HepG2 (cell line): ENCODE results near the gene PUS3. TPM values are rescaled to one million over a fixed set of nuclear protein-coding genes. Genes with fewer than 3 reads are reported as not detected.

ENCODE experiments used
- ATAC-seq: fragments of 200-7000 bp; cut with Tn5 transposase; 3 replicates; pipeline ENCODE4 v1.9.1; 2020; ENCODE audit warnings: mild to moderate bottlenecking, moderate library complexity
- BruUV-seq: library from RNA; stranded (reverse); fragments of 400-500 nt; replicated peaks from 2 replicates; lab custom pipeline; 2021; lab: Mats Ljungman, UMichigan
- CTCF ChIA-PET: fragments of 300-600 bp; formaldehyde crosslinking; extraction: SDS; loops from one replicate; lab custom pipeline; 2021; ENCODE audit warnings: low total read pairs, inconsistent platforms, low intra/inter-chr PET ratio; lab: Yijun Ruan, JAX
- POLR2A ChIA-PET: fragments of 350-600 bp; sonication (Branson Sonifier 250); formaldehyde crosslinking; loops from one replicate; lab custom pipeline; 2020; ENCODE audit warnings: antibody characterized with exemption, inconsistent platforms; lab: Yijun Ruan, JAX
- DNase-seq: peaks from one replicate; pipeline ENCODE4 v3.0.0-alpha.2; 2015; ENCODE audit warnings: low spot score
- FAIRE-seq: peaks from 3 replicates; lab custom pipeline; 2011; peaks lifted over from hg19 to GRCh38; lab: Jason Lieb, UNC
- H2AFZ ChIP-seq: one replicate; pipeline ENCODE4 v1.6.1; 2011; ENCODE audit warnings: low read length, inconsistent platforms
- H3K27ac ChIP-seq: fragments of 300-600 bp; 3 replicates; pipeline ENCODE4 v1.8.0; 2011; ENCODE audit warnings: mixed run types, mild to moderate bottlenecking, mixed read lengths, low read length, inconsistent platforms; ENCODE audit not compliant: insufficient read depth; ENCODE audit errors: extremely low read length
- H3K27me3 ChIP-seq, 2 experiments: fragments of 200-600 bp in 1 of 2; 2 replicates in 1 of 2; 3 replicates in 1 of 2; pipeline versions ENCODE4 v1.6.0 to v1.8.0; 2011; ENCODE audit warnings: low read length in 2 of 2, mild to moderate bottlenecking in 2 of 2, moderate library complexity in 2 of 2, inconsistent platforms in 1 of 2; ENCODE audit not compliant: insufficient read depth in 2 of 2, control insufficient read depth in 1 of 2
- H3K36me3 ChIP-seq, 2 experiments: fragments of 200-600 bp in 1 of 2; replicated peaks in 1 of 2; 2 replicates in 1 of 2; 3 replicates in 1 of 2; pipeline versions ENCODE4 v1.5.1 to v1.8.0; 2011; ENCODE audit warnings: low read length in 2 of 2, inconsistent platforms in 1 of 2; ENCODE audit not compliant: insufficient read depth in 2 of 2, control insufficient read depth in 1 of 2
- H3K4me1 ChIP-seq: 2 replicates; pipeline ENCODE4 v1.5.1; 2012; ENCODE audit warnings: low read length, inconsistent platforms; ENCODE audit not compliant: insufficient read depth
- H3K4me2 ChIP-seq: 2 replicates; pipeline ENCODE4 v1.6.0; 2011; ENCODE audit warnings: low read depth, low read length, inconsistent platforms
- H3K4me3 ChIP-seq, 3 experiments: fragments of 200-600 bp in 1 of 3; sonication (generic), shearing (Covaris generic) in 1 of 3; replicated peaks in 1 of 3; 2 replicates each; pipeline ENCODE4 v1.5.1; 2011 to 2016; ENCODE audit warnings: low read length in 3 of 3, inconsistent platforms in 2 of 3, low read depth in 2 of 3, mild to moderate bottlenecking in 2 of 3, control low read depth in 1 of 3, mixed read lengths in 1 of 3; ENCODE audit not compliant: insufficient read depth in 1 of 3
- H3K79me2 ChIP-seq: one replicate; pipeline ENCODE4 v1.6.1; 2011; ENCODE audit warnings: low read length, inconsistent platforms; ENCODE audit not compliant: insufficient read depth
- H3K9ac ChIP-seq: 2 replicates; pipeline ENCODE4 v1.6.0; 2011; ENCODE audit warnings: mild to moderate bottlenecking, low read depth, low read length, inconsistent platforms; ENCODE audit not compliant: insufficient read depth
- H3K9me3 ChIP-seq: 2 replicates; pipeline ENCODE4 v1.5.1; 2012; ENCODE audit warnings: mild to moderate bottlenecking, low read length
- H4K20me1 ChIP-seq: 2 replicates; pipeline ENCODE4 v1.6.0; 2011; ENCODE audit warnings: inconsistent platforms, mild to moderate bottlenecking, low read length, moderate library complexity; ENCODE audit not compliant: insufficient read depth
- GPN1 ChIP-seq: sonication (generic); formaldehyde crosslinking; IDR thresholded peaks from 2 replicates; pipeline ENCODE4 v1.5.1; 2020; ENCODE audit warnings: missing genetic modification reagents, borderline replicate concordance
- KLF12 ChIP-seq: sonication (generic); formaldehyde crosslinking; IDR thresholded peaks from 2 replicates; pipeline ENCODE4 v1.4.0; 2020; ENCODE audit warnings: missing genetic modification reagents, borderline replicate concordance
- NCOR1 ChIP-seq: fragments of 200-600 bp; sonication (generic); IDR thresholded peaks from 2 replicates; pipeline ENCODE4 v1.7.0; 2017; ENCODE audit warnings: antibody characterized with exemption, low read length, borderline replicate concordance
- POGK ChIP-seq: sonication (generic); formaldehyde crosslinking; conservative IDR thresholded peaks from 2 replicates; pipeline ENCODE4 v1.8.0; 2022; ENCODE audit warnings: mild to moderate bottlenecking, moderate library complexity, missing genetic modification reagents
- POLR2A ChIP-seq, 2 experiments: IDR thresholded peaks; 2 replicates each; pipeline ENCODE4 v1.6.1; 2011; ENCODE audit warnings: low read depth in 2 of 2, low read length in 2 of 2, mild to moderate bottlenecking in 1 of 2, moderate library complexity in 1 of 2; ENCODE audit not compliant: insufficient read depth in 1 of 2
- THYN1 ChIP-seq: sonication (generic); formaldehyde crosslinking; IDR thresholded peaks from 2 replicates; pipeline ENCODE4 v1.8.1; 2023; ENCODE audit warnings: low read depth, mild to moderate bottlenecking, moderate library complexity, missing genetic modification reagents, borderline replicate concordance
- ZEB1 ChIP-seq: IDR thresholded peaks from 2 replicates; pipeline ENCODE4 v1.6.1; 2012; ENCODE audit warnings: mild to moderate bottlenecking, low read depth, inconsistent platforms; ENCODE audit not compliant: insufficient replicate concordance
- ZFP82 ChIP-seq: sonication (generic); formaldehyde crosslinking; IDR thresholded peaks from 2 replicates; pipeline ENCODE4 v1.5.1; 2020; ENCODE audit warnings: mild to moderate bottlenecking, missing genetic modification reagents, borderline replicate concordance
- ZMAT3 ChIP-seq: sonication (generic); formaldehyde crosslinking; conservative IDR thresholded peaks from 2 replicates; pipeline ENCODE4 v1.7.0; 2021; ENCODE audit warnings: missing genetic modification reagents
- ZNF17 ChIP-seq: sonication (generic); formaldehyde crosslinking; IDR thresholded peaks from 2 replicates; pipeline ENCODE4 v1.5.0; 2020; ENCODE audit warnings: mild to moderate bottlenecking, missing genetic modification reagents
- ZNF337 ChIP-seq: sonication (generic); formaldehyde crosslinking; IDR thresholded peaks from 2 replicates; pipeline ENCODE4 v1.5.1; 2020; ENCODE audit warnings: missing genetic modification reagents, low read depth, mild to moderate bottlenecking, borderline replicate concordance
- ZNF577 ChIP-seq: sonication (generic); formaldehyde crosslinking; IDR thresholded peaks from 2 replicates; pipeline ENCODE4 v1.4.0; 2020; ENCODE audit warnings: mild to moderate bottlenecking, low read depth, missing genetic modification reagents, borderline replicate concordance
- ZNF616 ChIP-seq: sonication (generic); formaldehyde crosslinking; IDR thresholded peaks from 2 replicates; pipeline ENCODE4 v1.5.0; 2020; ENCODE audit warnings: low read depth, mild to moderate bottlenecking, missing genetic modification reagents
- WGBS: methylation state at CpG from one replicate; pipeline ENCODE4 v1.1.6; 2017; ENCODE audit warnings: low lambda C conversion rate; 5-methylcytosine and 5-hydroxymethylcytosine counted together
- in situ Hi-C: cut with HindIII; loops from 2 replicates; pipeline ENCODE4 v1.10.0; 2017; ENCODE audit warnings: low pct_unique_long_range_greater_than_20kb; ENCODE audit not compliant: extremely low pct_ligation_motif_present
- intact Hi-C: fragments of 100-400 bp; cut with micrococcal nuclease; formaldehyde crosslinking; loops from one replicate; pipeline ENCODE4 v1.10.0; 2022; ENCODE audit not compliant: unreplicated experiment
- polyA plus RNA-seq, 8 experiments: library from polyadenylated mRNA; depleted of rRNA in 3 of 8; stranded (reverse) in 7 of 8; unstranded in 1 of 8; fragments of >200 nt; fragmentation: Illumina TruSeq in 4 of 8; extraction: Trizol in 4 of 8; gene quantifications; 2 replicates each; pipeline versions ENCODE4 v1.2.1 to v1.2.3, GENCODE V29; 2011 to 2016; ENCODE audit warnings: low read depth in 4 of 8, missing spikeins in 1 of 8, mixed read lengths in 1 of 8; ENCODE audit not compliant: insufficient read depth in 1 of 8
- total RNA-seq, 5 experiments: library from RNA; depleted of rRNA; stranded (reverse); fragments of >200 nt; fragmentation: Illumina TruSeq; extraction: Trizol; gene quantifications; 2 replicates each; pipeline ENCODE4 v1.2.3, GENCODE V29; 2016; ENCODE audit warnings: low read depth in 1 of 5
- TF ChIP-seq, protein P1 (sequence below): sonication (generic); formaldehyde crosslinking; IDR thresholded peaks from 2 replicates; pipeline ENCODE4 v1.5.0; 2020; ENCODE audit warnings: missing genetic modification reagents

The PUS3 gene
- total and polyA plus RNA-seq, 2 of the 13 experiments (the other 11 are each of a cell fraction or from before 2014, with no cell fraction given) = 6.0 to 18.2 TPM

- TF ChIP-seq ZNF616 (CRISPR knock-in tag) (no peak), KLF12 (CRISPR knock-in tag) (no peak), ZNF337 (no peak), ZNF17 (CRISPR knock-in tag) (no peak), ZNF577 (CRISPR knock-in tag) (no peak), ZMAT3 (CRISPR knock-in tag) (no peak), POLR2A (IDR thresholded peaks at IDR 0.05; ENCODE audit: insufficient read depth in 1 of 2, low read depth in 2 of 2, low read length in 2 of 2) (no peak), NCOR1 (no peak)
- TF ChIP-seq, protein P1, sequence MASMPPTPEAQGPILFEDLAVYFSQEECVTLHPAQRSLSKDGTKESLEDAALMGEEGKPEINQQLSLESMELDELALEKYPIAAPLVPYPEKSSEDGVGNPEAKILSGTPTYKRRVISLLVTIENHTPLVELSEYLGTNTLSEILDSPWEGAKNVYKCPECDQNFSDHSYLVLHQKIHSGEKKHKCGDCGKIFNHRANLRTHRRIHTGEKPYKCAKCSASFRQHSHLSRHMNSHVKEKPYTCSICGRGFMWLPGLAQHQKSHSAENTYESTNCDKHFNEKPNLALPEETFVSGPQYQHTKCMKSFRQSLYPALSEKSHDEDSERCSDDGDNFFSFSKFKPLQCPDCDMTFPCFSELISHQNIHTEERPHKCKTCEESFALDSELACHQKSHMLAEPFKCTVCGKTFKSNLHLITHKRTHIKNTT (CRISPR knock-in tag) = no peak
- TF ChIP-seq, all 625 proteins: peak for 0
These were observed 30.2 kb upstream of the PUS3 start (continued) for GRCh38 chr11:125933030-125933813.

GRCh38 chr11:125932301-125932700, 29.3 kb upstream of the PUS3 start:
- H2AFZ ChIP-seq = no peak overlapping the region
- ATAC-seq (no peak), FAIRE-seq (no peak)
- H3K4me3 ChIP-seq = no peak overlapping the region
- in situ Hi-C loops = no loop called here
- H3K9ac ChIP-seq = no peak overlapping the region
- BruUV-seq = no TSS peak
- H3K27me3 ChIP-seq = 0 out of 5 replicates have a peak, but pooled peaks cover 0 to 8% of the 10 kb centered on the region in 2 experiments
- WGBS = 79% methylated on average over 4 of the region's 9 CpGs
- CTCF ChIA-PET = no interaction called here
- no peaks in the 10 kb centered on the region for H3K79me2 ChIP-seq
- H3K4me2 ChIP-seq = no peak overlapping the region
- H3K36me3 ChIP-seq = no peaks in the 10 kb centered on the region
- H3K9me3 ChIP-seq = no peaks in the 10 kb centered on the region
- no peak for TF ChIP-seq ZEB1
- TF ChIP-seq ZFP82 (CRISPR knock-in tag) = no peak
- no peak for TF ChIP-seq THYN1 (CRISPR knock-in tag)
- TF ChIP-seq POGK (CRISPR knock-in tag) = no peak
- TF ChIP-seq GPN1 (CRISPR knock-in tag) = no peak
- TF ChIP-seq, all 625 proteins: peak for 0
- H4K20me1 ChIP-seq = no peaks in the 10 kb centered on the region
- H3K4me1 ChIP-seq = peaks cover 28% of the 10 kb centered on the region
- POLR2A ChIA-PET = no interaction called here
- no peak overlapping the region for H3K27ac ChIP-seq
- DNase-seq = no peak
- intact Hi-C loops = no loop called here
